Measurements from ENCODE around the gene CCSER1.

- TF ChIP-seq POLR2AphosphoS5 (IDR thresholded peaks at IDR 0.05) (no peak), EZH2 (IDR thresholded peaks at IDR 0.05; ENCODE audit: borderline replicate concordance, insufficient read depth, low read length, poor library complexity, severe bottlenecking) (no peak), CTCF (IDR thresholded peaks at IDR 0.05; ENCODE audit: poor library complexity, severe bottlenecking) (no peak), SMC3 (conservative IDR thresholded peaks at IDR 0.05; ENCODE audit: poor library complexity) (no peak)
These were observed 1307.4 kb downstream of the CCSER1 start for GRCh38 chr4:91434631-91435030.

All from neural cell (in vitro differentiated cells).